Measurements from ENCODE around the gene SLCO4A1.

The SLCO4A1 gene

DNA sequence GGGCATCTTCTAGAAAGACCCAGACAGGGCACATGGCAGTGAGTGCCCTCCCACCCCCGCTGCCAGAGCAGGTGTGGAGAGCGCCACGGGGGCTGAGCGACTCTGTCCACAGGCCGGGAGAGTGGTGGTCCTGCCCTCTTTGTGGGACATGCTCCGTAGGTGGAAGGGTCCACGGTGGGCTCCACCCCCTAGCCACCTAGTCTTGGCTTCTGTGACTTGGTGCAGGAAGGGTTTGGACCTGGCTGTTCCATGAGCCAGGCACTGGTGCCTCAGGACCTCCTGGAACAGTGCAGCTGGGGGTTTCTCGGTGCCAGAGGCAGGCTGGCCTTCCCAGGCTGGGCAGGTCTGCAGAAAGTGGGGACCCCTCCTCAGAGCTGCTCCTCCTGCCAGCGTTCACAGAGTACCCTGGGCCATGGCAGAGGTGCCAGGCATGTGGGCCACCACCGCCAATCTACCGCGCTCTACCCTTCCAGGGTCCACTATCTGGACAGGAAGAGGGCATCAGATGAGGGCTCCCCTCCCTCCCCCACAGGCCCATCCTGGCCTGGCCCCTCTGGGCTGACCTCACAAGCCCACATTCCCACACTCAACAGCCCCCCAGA, 23.0 kb downstream of the SLCO4A1 start:
- no peak for DNase-seq (ENCODE audit: extremely low read depth, low read depth)

DNA sequence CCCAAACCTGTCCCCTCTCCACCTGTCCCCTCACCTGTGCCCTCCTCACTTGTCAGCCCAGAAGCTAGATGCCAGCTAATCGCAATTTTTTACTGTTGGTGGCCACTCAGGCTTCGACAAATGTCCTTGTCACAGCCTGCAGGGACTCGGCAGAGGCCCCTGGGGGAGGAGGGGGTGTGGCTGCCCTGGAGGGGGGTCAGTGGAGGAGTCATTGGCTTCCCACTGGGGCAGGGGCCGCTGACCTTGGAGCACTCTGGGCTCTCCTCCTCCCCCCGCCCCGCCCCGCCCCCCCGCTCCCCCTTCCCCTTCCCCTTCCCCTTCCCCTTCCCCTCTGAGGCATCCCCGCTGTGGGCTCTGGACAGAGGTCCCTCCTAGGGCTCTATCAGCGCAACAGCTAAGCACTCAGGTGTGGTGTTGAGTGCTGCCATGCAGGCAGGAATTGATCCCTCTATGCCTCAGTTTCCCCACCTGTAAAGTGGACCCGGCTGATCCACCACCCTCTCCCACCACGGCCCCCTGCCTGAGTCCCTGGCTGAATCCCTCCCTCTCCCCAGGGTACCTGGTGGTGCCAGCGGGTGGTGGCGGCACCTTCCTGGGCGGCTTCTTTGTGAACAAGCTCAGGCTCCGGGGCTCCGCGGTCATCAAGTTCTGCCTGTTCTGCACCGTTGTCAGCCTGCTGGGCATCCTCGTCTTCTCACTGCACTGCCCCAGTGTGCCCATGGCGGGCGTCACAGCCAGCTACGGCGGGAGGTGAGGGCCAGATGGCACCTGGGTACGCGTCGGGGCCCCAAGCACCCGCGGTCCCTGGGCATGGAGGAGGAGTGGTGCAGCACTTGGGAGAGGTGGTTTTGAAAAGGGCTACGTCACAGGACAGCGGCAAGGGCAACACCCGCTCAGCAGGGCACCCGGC, 23.8 kb downstream of the SLCO4A1 start:
- TF ChIP-seq, protein P1, sequence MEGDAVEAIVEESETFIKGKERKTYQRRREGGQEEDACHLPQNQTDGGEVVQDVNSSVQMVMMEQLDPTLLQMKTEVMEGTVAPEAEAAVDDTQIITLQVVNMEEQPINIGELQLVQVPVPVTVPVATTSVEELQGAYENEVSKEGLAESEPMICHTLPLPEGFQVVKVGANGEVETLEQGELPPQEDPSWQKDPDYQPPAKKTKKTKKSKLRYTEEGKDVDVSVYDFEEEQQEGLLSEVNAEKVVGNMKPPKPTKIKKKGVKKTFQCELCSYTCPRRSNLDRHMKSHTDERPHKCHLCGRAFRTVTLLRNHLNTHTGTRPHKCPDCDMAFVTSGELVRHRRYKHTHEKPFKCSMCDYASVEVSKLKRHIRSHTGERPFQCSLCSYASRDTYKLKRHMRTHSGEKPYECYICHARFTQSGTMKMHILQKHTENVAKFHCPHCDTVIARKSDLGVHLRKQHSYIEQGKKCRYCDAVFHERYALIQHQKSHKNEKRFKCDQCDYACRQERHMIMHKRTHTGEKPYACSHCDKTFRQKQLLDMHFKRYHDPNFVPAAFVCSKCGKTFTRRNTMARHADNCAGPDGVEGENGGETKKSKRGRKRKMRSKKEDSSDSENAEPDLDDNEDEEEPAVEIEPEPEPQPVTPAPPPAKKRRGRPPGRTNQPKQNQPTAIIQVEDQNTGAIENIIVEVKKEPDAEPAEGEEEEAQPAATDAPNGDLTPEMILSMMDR (IDR thresholded peaks at IDR 0.05; ENCODE audit: low read depth, low read length), result no peak
- no peak for DNase-seq (ENCODE audit: extremely low read depth, low read depth)

More for the DNA sequence above, 23.0 kb downstream of the SLCO4A1 start:
- TF ChIP-seq, protein P1 (IDR thresholded peaks at IDR 0.05; ENCODE audit: low read depth, low read length), result no peak

DNA sequence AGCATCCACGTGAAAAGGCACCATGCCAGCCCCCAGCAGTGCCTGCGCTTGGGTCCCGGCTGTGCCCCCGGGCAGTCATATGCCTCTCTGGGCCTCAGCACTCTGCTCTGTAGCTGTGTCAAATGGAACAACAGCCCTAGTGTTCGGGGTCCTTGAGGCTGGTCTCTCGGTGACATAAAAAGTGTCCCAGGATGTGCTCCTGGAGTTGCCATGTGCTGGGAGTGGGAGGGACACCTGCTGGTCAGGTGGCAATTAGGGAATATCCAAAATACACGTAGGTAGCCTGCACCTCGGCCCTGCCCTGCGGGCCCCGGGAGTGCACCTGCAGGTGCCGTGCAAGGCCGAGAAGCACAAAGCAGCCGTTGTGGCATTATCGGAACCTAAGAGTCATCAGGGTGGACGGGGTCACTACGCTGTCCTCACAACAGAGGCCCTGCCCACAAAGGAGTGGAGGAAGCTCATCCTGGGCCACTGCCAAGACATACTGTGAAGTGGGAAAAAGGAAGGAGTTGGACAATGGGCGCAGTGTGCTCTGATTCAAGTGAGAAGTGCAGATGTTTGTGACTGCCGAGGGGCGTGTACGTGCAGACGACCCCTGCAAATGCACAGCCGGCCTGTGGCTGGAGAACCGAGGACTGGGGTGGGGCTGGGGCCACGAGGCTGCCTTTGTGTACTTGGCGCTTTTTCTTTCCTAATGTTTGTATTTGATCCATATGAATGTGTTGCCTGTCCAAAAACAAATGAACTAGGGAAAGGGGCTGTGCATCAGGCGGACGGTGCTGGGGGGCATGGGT, 24.6 kb downstream of the SLCO4A1 start:
- DNase-seq (ENCODE audit: extremely low read depth, low read depth), result no peak
- TF ChIP-seq, protein P1 (IDR thresholded peaks at IDR 0.05; ENCODE audit: low read depth, low read length), result no peak

DNA sequence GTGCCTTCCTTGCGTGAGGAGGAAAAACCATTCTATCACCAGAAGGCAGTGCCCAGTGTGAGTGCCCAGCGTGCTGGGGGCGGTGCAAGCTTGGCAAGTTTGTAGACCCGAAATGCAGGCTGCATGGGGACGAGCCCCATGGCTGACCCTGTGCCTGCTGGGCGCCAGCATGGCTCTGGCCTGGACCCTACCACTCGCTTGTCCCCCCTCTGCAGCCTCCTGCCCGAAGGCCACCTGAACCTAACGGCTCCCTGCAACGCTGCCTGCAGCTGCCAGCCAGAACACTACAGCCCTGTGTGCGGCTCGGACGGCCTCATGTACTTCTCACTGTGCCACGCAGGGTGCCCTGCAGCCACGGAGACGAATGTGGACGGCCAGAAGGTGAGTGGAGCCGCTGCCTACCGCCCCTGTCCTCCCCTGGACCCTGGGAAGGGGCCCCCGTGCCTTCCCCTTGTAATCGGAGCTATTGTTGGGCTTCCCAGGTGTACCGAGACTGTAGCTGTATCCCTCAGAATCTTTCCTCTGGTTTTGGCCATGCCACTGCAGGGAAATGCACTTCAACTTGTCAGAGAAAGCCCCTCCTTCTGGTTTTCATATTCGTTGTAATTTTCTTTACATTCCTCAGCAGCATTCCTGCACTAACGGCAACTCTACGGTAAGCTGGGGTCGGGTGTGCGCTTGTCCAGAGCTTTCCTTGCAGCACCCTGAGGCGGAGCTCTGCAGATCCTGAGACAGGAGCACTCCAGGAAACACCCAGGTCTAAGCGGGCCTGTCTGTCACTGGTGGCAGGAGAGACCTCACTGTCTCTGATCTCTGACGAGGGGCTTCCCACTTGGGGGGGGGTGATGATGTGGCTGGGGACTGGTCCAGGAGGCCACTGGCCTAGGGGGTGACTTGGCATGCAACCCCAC, 25.5 kb downstream of the SLCO4A1 start:
- no peak for DNase-seq (ENCODE audit: extremely low read depth, low read depth)
- TF ChIP-seq, protein P1 (IDR thresholded peaks at IDR 0.05; ENCODE audit: low read depth, low read length), result no peak

DNA sequence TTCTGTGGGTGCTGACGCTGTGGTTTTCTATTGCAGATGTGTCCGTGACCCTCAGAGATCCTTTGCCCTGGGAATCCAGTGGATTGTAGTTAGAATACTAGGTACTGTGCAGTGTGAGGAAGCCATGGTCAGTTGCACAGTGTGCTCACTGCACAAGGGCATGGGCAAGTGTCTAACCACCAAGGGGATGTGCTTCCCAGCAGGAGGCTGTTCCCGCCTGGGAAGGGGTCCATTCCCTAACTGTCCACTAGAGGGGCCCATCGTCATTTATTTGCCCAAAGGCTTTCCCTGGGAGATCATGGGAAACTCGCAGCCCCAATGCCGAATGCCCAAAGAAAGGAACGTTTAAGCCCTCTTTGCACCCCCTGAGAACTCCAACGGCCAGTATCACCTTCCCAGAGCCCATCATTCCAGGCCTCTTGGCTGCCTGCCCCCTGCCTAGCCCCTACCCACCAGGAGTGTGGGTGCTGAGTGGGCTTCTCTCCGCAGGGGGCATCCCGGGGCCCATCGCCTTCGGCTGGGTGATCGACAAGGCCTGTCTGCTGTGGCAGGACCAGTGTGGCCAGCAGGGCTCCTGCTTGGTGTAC, 26.2 kb downstream of the SLCO4A1 start:
- DNase-seq (ENCODE audit: extremely low read depth, low read depth), result peak; percentile 44
- TF ChIP-seq, protein P1 (IDR thresholded peaks at IDR 0.05; ENCODE audit: low read depth, low read length), result peak; percentile 85

DNA sequence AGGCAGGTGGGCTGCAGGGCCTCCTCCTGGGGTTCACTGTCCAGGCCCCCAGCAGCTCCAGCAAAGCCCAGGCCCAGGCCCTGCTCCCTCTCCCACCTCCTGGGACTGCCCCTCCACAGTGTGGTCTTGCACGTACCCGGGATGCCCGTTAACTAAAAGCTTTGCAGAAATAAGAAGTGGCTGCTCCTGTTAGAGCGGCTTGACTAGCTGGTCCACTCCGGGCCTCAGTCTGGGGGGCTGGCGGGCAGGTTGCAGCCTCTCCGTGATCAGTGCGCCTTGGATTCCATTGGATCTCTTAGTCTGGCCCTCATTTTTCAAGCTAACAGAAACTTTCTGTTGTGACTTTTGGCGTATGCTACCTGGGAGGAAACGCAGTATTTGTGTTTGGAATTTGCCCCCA, 26.9 kb downstream of the SLCO4A1 start:
- no peak for DNase-seq (ENCODE audit: extremely low read depth, low read depth)
- TF ChIP-seq, protein P1 (IDR thresholded peaks at IDR 0.05; ENCODE audit: low read depth, low read length), result no peak
